Measurements from ENCODE around the gene EN1.

- TF ChIP-seq CTCF (IDR thresholded peaks at IDR 0.05; ENCODE audit: insufficient read depth, low read length) (no peak), POLR2AphosphoS5 (IDR thresholded peaks at IDR 0.05; ENCODE audit: low read depth) (no peak)
These were observed 46.7 kb downstream of the EN1 start for GRCh38 chr2:118800736-118801135.

Data from HL-60 (cell line).